ENCODE data around the gene ATP2B3. TPM values are rescaled to one million over a fixed set of nuclear protein-coding genes. Genes with fewer than 3 reads are reported as not detected.

ATP2B3 gene
- polyA plus RNA-seq, 2 donors, result not detected

DNA sequence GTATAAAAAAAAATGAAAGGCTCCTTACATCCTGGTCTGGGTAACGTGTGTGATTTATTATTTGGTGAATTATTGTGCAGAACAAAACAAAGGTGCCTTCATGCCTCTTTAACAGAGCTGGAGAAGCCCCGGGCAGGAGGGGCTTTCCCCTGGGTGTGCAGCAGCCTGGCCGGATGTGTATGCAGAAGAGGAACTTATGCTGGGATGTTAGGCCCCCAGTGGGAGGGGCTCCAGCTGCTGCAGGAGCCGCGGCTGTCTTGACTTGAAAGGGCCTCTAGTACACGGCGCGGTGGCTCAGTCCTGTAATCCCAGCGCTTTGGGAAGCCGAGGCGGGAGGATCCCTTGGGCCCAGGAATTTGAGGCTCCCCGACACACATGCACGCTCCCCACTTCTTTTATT, 65.5 kb downstream of the ATP2B3 start:
- Histone ChIP-seq H3K27me3 (ENCODE audit: control insufficient read depth in 1 of 2, insufficient read depth in 2 of 2, low read length in 2 of 2) (peaks cover 0 to 4% of the 10 kb centered on the region in 2 donors), H3K4me3 (ENCODE audit: low read depth in 1 of 2, low read length in 2 of 2) (no peak overlapping the region), H3K4me1 (ENCODE audit: control insufficient read depth in 2 of 2, insufficient read depth in 2 of 2, low read length in 1 of 2) (no peaks in the 10 kb centered on the region), H3K36me3 (ENCODE audit: control insufficient read depth in 2 of 2, insufficient read depth in 2 of 2, low read length in 1 of 2) (peaks cover 0 to 3% of the 10 kb centered on the region in 2 donors), H3K9me3 (ENCODE audit: control insufficient read depth in 2 of 2, insufficient read depth in 1 of 2, low read depth in 1 of 2, low read length in 1 of 2) (no peaks in the 10 kb centered on the region), H3K27ac (ENCODE audit: low read depth in 2 of 2, low read length in 1 of 2) (no peak overlapping the region)
- WGBS, 2 donors, result 7 to 45% methylated on average over 13 of the region's 13 CpGs

DNA sequence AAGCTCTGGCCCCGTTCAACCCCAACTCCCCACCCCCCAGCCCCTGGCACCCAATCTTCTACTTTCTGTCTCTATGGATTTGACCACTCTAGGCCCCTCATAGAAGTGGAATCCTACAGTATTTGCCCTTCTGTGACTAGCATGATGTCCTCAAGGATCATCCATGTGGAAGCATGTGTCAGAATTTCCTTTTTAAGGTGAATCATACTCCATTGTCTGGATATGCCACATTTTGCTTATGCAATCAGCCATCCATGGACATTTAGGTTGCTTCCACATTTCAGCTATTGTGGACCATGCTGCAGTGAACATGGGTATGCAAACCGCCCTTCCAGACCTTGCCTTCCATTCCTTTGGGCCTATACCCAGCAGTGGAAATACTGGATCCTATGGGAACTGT, 66.0 kb downstream of the ATP2B3 start:
- WGBS, 2 donors, result 58 to 73% methylated on average over 2 of the region's 2 CpGs
- no peak overlapping the region for H3K27ac ChIP-seq (ENCODE audit: low read depth in 2 of 2, low read length in 1 of 2)

GRCh38 chrX:153585827-153586226, 68.4 kb downstream of the ATP2B3 start:
- Histone ChIP-seq H3K27ac (ENCODE audit: low read depth in 2 of 2, low read length in 1 of 2) (no peak overlapping the region), H3K27me3 (ENCODE audit: control insufficient read depth in 1 of 2, insufficient read depth in 2 of 2, low read length in 2 of 2) (no peaks in the 10 kb centered on the region), H3K4me3 (ENCODE audit: low read depth in 1 of 2, low read length in 2 of 2) (no peak overlapping the region), H3K4me1 (ENCODE audit: control insufficient read depth in 2 of 2, insufficient read depth in 2 of 2, low read length in 1 of 2) (no peaks in the 10 kb centered on the region), H3K36me3 (ENCODE audit: control insufficient read depth in 2 of 2, insufficient read depth in 2 of 2, low read length in 1 of 2) (peaks cover 0 to 7% of the 10 kb centered on the region in 2 donors), H3K9me3 (ENCODE audit: control insufficient read depth in 2 of 2, insufficient read depth in 1 of 2, low read depth in 1 of 2, low read length in 1 of 2) (no peaks in the 10 kb centered on the region)
- WGBS, 2 donors, result 73 to 88% methylated on average over 4 of the region's 4 CpGs

More for the DNA sequence above, 66.0 kb downstream of the ATP2B3 start:
- peaks cover 0 to 4% of the 10 kb centered on the region in 2 donors for H3K27me3 ChIP-seq (ENCODE audit: control insufficient read depth in 1 of 2, insufficient read depth in 2 of 2, low read length in 2 of 2)
- H3K36me3 ChIP-seq (ENCODE audit: control insufficient read depth in 2 of 2, insufficient read depth in 2 of 2, low read length in 1 of 2), result peaks cover 0 to 5% of the 10 kb centered on the region in 2 donors
- H3K4me1 ChIP-seq (ENCODE audit: control insufficient read depth in 2 of 2, insufficient read depth in 2 of 2, low read length in 1 of 2), result no peaks in the 10 kb centered on the region
- H3K4me3 ChIP-seq (ENCODE audit: low read depth in 1 of 2, low read length in 2 of 2), result no peak overlapping the region
- no peaks in the 10 kb centered on the region for H3K9me3 ChIP-seq (ENCODE audit: control insufficient read depth in 2 of 2, insufficient read depth in 1 of 2, low read depth in 1 of 2, low read length in 1 of 2)

DNA sequence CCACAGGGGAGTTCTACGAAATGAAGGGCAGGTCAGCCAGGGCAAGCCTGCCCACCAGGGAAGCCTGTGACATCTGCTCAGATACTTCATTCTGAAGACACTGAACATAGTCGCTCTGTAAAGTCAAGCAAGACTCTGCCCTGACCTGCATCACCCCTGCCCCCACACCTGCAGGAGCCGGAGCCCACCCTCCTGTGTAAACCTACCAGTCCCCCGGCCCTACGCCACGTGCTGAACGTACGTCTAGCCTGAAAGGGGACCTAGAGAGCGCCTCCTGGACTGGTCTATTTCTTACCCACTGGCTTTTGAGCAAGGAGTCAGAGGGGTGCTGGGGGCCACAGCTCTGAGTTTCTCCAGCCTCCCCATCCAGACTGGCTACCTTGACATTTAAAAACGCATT, 69.9 kb downstream of the ATP2B3 start:
- Histone ChIP-seq H3K27me3 (ENCODE audit: control insufficient read depth in 1 of 2, insufficient read depth in 2 of 2, low read length in 2 of 2) (no peaks in the 10 kb centered on the region), H3K4me3 (ENCODE audit: low read depth in 1 of 2, low read length in 2 of 2) (no peak overlapping the region), H3K9me3 (ENCODE audit: control insufficient read depth in 2 of 2, insufficient read depth in 1 of 2, low read depth in 1 of 2, low read length in 1 of 2) (no peaks in the 10 kb centered on the region), H3K36me3 (ENCODE audit: control insufficient read depth in 2 of 2, insufficient read depth in 2 of 2, low read length in 1 of 2) (peaks cover 3 to 13% of the 10 kb centered on the region in 2 donors), H3K27ac (ENCODE audit: low read depth in 2 of 2, low read length in 1 of 2) (no peak overlapping the region), H3K4me1 (ENCODE audit: control insufficient read depth in 2 of 2, insufficient read depth in 2 of 2, low read length in 1 of 2) (no peaks in the 10 kb centered on the region)
- 89 to 98% methylated on average over 10 of the region's 10 CpGs for WGBS, 2 donors

DNA sequence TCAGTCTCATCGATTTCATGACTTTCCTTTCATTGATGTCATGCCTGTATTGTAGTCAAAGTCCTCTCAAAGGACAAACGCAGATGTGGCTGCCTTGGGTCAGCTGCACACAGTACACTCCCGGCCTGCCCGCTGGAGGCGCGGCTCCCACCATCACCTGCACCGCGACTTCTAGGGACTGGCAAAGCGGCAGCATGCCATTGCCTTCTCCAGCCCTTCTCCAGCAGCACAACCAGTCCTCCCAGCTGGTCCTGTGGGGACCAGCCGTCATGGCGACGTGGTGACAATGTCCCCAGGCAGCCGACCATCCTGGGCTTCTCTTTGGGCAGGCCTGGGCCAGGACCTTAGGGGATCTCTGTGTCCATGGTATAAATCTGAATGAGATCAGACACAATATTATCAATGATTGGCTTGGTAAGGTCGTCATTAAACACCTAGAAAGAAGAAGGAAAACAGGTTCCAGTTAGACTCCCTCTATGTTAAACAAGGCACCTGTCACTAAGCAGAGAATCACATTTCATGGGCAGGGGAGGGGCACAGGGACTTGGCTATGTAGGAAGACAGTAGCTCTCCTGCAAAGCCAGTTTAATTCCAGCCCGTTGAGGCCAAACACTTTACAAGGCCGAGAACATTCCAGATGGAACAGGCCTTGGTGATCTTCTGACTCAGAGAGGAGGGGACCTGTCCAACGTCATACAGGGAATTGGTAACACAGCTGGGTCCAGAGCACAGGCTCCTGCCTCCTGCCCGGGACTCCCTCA, 70.8 kb downstream of the ATP2B3 start:
- peaks cover 5 to 17% of the 10 kb centered on the region in 2 donors for H3K36me3 ChIP-seq (ENCODE audit: control insufficient read depth in 2 of 2, insufficient read depth in 2 of 2, low read length in 1 of 2)
- no peaks in the 10 kb centered on the region for H3K27me3 ChIP-seq (ENCODE audit: control insufficient read depth in 1 of 2, insufficient read depth in 2 of 2, low read length in 2 of 2)
- no peaks in the 10 kb centered on the region for H3K4me1 ChIP-seq (ENCODE audit: control insufficient read depth in 2 of 2, insufficient read depth in 2 of 2, low read length in 1 of 2)
- no peaks in the 10 kb centered on the region for H3K9me3 ChIP-seq (ENCODE audit: control insufficient read depth in 2 of 2, insufficient read depth in 1 of 2, low read depth in 1 of 2, low read length in 1 of 2)
- 89 to 92% methylated on average over 18 of the region's 18 CpGs for WGBS, 2 donors
- H3K4me3 ChIP-seq (ENCODE audit: low read depth in 1 of 2, low read length in 2 of 2), result no peak overlapping the region
- no peak overlapping the region for H3K27ac ChIP-seq (ENCODE audit: low read depth in 2 of 2, low read length in 1 of 2)

- H3K4me1 ChIP-seq (ENCODE audit: control insufficient read depth in 2 of 2, insufficient read depth in 2 of 2, low read length in 1 of 2), result no peaks in the 10 kb centered on the region
- no peaks in the 10 kb centered on the region for H3K9me3 ChIP-seq (ENCODE audit: control insufficient read depth in 2 of 2, insufficient read depth in 1 of 2, low read depth in 1 of 2, low read length in 1 of 2)
- no peaks in the 10 kb centered on the region for H3K27me3 ChIP-seq (ENCODE audit: control insufficient read depth in 1 of 2, insufficient read depth in 2 of 2, low read length in 2 of 2)
- peaks cover 5 to 23% of the 10 kb centered on the region in 2 donors for H3K36me3 ChIP-seq (ENCODE audit: control insufficient read depth in 2 of 2, insufficient read depth in 2 of 2, low read length in 1 of 2)
- no peak overlapping the region for H3K4me3 ChIP-seq (ENCODE audit: low read depth in 1 of 2, low read length in 2 of 2)
- no peak overlapping the region for H3K27ac ChIP-seq (ENCODE audit: low read depth in 2 of 2, low read length in 1 of 2)
- WGBS, 2 donors, result 94 to 97% methylated on average over 28 to 29 of the region's 29 CpGs
These were observed 71.5 kb downstream of the ATP2B3 start for GRCh38 chrX:153588782-153589446.

- Histone ChIP-seq H3K27me3 (ENCODE audit: control insufficient read depth in 1 of 2, insufficient read depth in 2 of 2, low read length in 2 of 2) (no peaks in the 10 kb centered on the region), H3K27ac (ENCODE audit: low read depth in 2 of 2, low read length in 1 of 2) (no peak overlapping the region), H3K36me3 (ENCODE audit: control insufficient read depth in 2 of 2, insufficient read depth in 2 of 2, low read length in 1 of 2) (peaks cover 5 to 25% of the 10 kb centered on the region in 2 donors), H3K9me3 (ENCODE audit: control insufficient read depth in 2 of 2, insufficient read depth in 1 of 2, low read depth in 1 of 2, low read length in 1 of 2) (no peaks in the 10 kb centered on the region), H3K4me3 (ENCODE audit: low read depth in 1 of 2, low read length in 2 of 2) (no peak overlapping the region), H3K4me1 (ENCODE audit: control insufficient read depth in 2 of 2, insufficient read depth in 2 of 2, low read length in 1 of 2) (peaks cover 0 to 6% of the 10 kb centered on the region in 2 donors)
- WGBS, 2 donors, result 82 to 89% methylated on average over 26 of the region's 26 CpGs
These were observed 73.8 kb downstream of the ATP2B3 start for GRCh38 chrX:153590961-153591956.

- no peaks in the 10 kb centered on the region for H3K27me3 ChIP-seq (ENCODE audit: control insufficient read depth in 1 of 2, insufficient read depth in 2 of 2, low read length in 2 of 2)
- no peak overlapping the region for H3K4me3 ChIP-seq (ENCODE audit: low read depth in 1 of 2, low read length in 2 of 2)
- H3K4me1 ChIP-seq (ENCODE audit: control insufficient read depth in 2 of 2, insufficient read depth in 2 of 2, low read length in 1 of 2), result peaks cover 0 to 6% of the 10 kb centered on the region in 2 donors
- H3K27ac ChIP-seq (ENCODE audit: low read depth in 2 of 2, low read length in 1 of 2), result no peak overlapping the region
- H3K36me3 ChIP-seq (ENCODE audit: control insufficient read depth in 2 of 2, insufficient read depth in 2 of 2, low read length in 1 of 2), result peaks cover 5 to 24% of the 10 kb centered on the region in 2 donors
- H3K9me3 ChIP-seq (ENCODE audit: control insufficient read depth in 2 of 2, insufficient read depth in 1 of 2, low read depth in 1 of 2, low read length in 1 of 2), result no peaks in the 10 kb centered on the region
- 90 to 96% methylated on average over 30 of the region's 30 CpGs for WGBS, 2 donors
These were observed 74.8 kb downstream of the ATP2B3 start for GRCh38 chrX:153592091-153592833.

Data from esophagus (tissue), 2 donors.